Lower leg skin (tissue), 4 donors: ENCODE results near the gene PGAP3. TPM values are rescaled to one million over a fixed set of nuclear protein-coding genes. Genes with fewer than 3 reads are reported as not detected.

Experiments
- DNase-seq, 2 donors: peaks; one replicate each; pipeline ENCODE4 v3.0.0-alpha.2; 2019; ENCODE audit warnings: low spot score in 2 of 2
- H3K4me3 ChIP-seq: fragments of 200-600 bp; sonication (generic); 2 replicates; pipeline ENCODE4 v1.5.1; 2017; ENCODE audit warnings: mild to moderate bottlenecking, low read depth; ENCODE audit not compliant: poor library complexity, severe bottlenecking
- CTCF ChIP-seq, 3 donors: fragments of 450-650 bp; IDR thresholded peaks; one replicate each; pipeline ENCODE4 v1.5.1; 2016; ENCODE audit warnings: antibody characterized with exemption in 3 of 3, mild to moderate bottlenecking in 3 of 3, moderate library complexity in 2 of 3
- POLR2A ChIP-seq, 2 donors: fragments of 450-650 bp; IDR thresholded peaks; one replicate each; pipeline ENCODE4 v1.6.1; 2016 to 2017; ENCODE audit warnings: antibody characterized with exemption in 2 of 2, mild to moderate bottlenecking in 1 of 2, moderate library complexity in 1 of 2
- WGBS, 2 donors: methylation state at CpG; one replicate each; pipeline ENCODE4 v1.1.5; 2018; 5-methylcytosine and 5-hydroxymethylcytosine counted together
- intact Hi-C: fragments of 100-400 bp; cut with DNase I; formaldehyde crosslinking; loops from one replicate; pipeline ENCODE4 v1.15.0; 2023; ENCODE audit warnings: low total_unique reads
- total RNA-seq, 4 donors: library from RNA; depleted of rRNA; stranded (reverse); fragments of >200 nt; gene quantifications; one replicate each; pipeline ENCODE4 v1.1.0, GENCODE V29; 2016

PGAP3 gene
- total RNA-seq, 4 donors from 2014 or later, result 24.2 to 41.4 (median 28.8) TPM

- TF ChIP-seq CTCF (IDR thresholded peaks at IDR 0.05) (no peak), POLR2A (IDR thresholded peaks at IDR 0.05) (no peak)
- no peak for DNase-seq
- intact Hi-C loops, result no loop called here
- H3K4me3 ChIP-seq, result no peak overlapping the region
- WGBS, 2 donors, result 86 to 91% methylated on average over 29 to 30 of the region's 35 CpGs
Observed at GRCh38 chr17:39660397-39661385, 27.2 kb downstream of the PGAP3 start.

GRCh38 chr17:39660011-39660360 is 27.9 kb downstream of the PGAP3 start:
- WGBS, 2 donors, result 78 to 89% methylated on average over 4 to 5 of the region's 5 CpGs
- no peak for TF ChIP-seq CTCF (IDR thresholded peaks at IDR 0.05)
- no peak for TF ChIP-seq POLR2A (IDR thresholded peaks at IDR 0.05)
- DNase-seq, result no peak
- intact Hi-C loops, result no loop called here
- no peak overlapping the region for H3K4me3 ChIP-seq

- TF ChIP-seq CTCF (IDR thresholded peaks at IDR 0.05) (no peak), POLR2A (IDR thresholded peaks at IDR 0.05) (no peak)
- WGBS, 2 donors, result 62 to 68% methylated on average over 15 of the region's 15 CpGs
- no peak overlapping the region for H3K4me3 ChIP-seq
- intact Hi-C loops, result no loop called here
- no peak for DNase-seq
Observed at GRCh38 chr17:39659279-39660010, 28.4 kb downstream of the PGAP3 start.

- 91 to 94% methylated on average over 3 of the region's 3 CpGs for WGBS, 2 donors
- no peak for TF ChIP-seq POLR2A (IDR thresholded peaks at IDR 0.05)
- TF ChIP-seq CTCF (IDR thresholded peaks at IDR 0.05), result no peak
- H3K4me3 ChIP-seq, result no peak overlapping the region
- DNase-seq, result no peak
- intact Hi-C loops, result no loop called here
Observed at GRCh38 chr17:39658760-39659159, 29.1 kb downstream of the PGAP3 start.

- intact Hi-C loops, result no loop called here
- no peak overlapping the region for H3K4me3 ChIP-seq
- no peak for DNase-seq
- TF ChIP-seq POLR2A (IDR thresholded peaks at IDR 0.05) (no peak), CTCF (IDR thresholded peaks at IDR 0.05) (no peak)
- WGBS, 2 donors, result 89 to 95% methylated on average over 10 to 11 of the region's 11 CpGs
Observed at GRCh38 chr17:39658346-39658745, 29.5 kb downstream of the PGAP3 start.
